ENCODE results near the gene GNG11.
"Not testable (repeated sequence)": the region's sequence is repeated elsewhere in the genome, so short reads cannot be mapped to it uniquely, and the experiment has no call there.

GNG11 gene

GRCh38 chr7:93921607-93922566 is at the start of gene GNG11:
Gene GNG11, plus strand, starts transcription at chr7:93921735. Its CDS starts 403 bp downstream, at chr7:93922138.
- DNase-seq (ENCODE audit: low read depth), result peak; percentile 68

- no peak for DNase-seq (ENCODE audit: low read depth)
These were observed 47.4 kb upstream of the GNG11 start for GRCh38 chr7:93873998-93874574.

GRCh38 chr7:93877742-93878141 is 43.8 kb upstream of the GNG11 start:
- no peak for DNase-seq (ENCODE audit: low read depth)

- no peak for DNase-seq (ENCODE audit: low read depth)
These were observed 42.2 kb upstream of the GNG11 start for GRCh38 chr7:93879356-93879755.

GRCh38 chr7:93882468-93882867 is 39.1 kb upstream of the GNG11 start:
- DNase-seq (ENCODE audit: low read depth), result no peak

- peak; percentile 36 for DNase-seq (ENCODE audit: low read depth)
These were observed 38.2 kb upstream of the GNG11 start for GRCh38 chr7:93883078-93883916.

- DNase-seq (ENCODE audit: low read depth), result no peak
These were observed 37.6 kb upstream of the GNG11 start for GRCh38 chr7:93883917-93884345.

- DNase-seq (ENCODE audit: low read depth), result no peak
These were observed 37.0 kb upstream of the GNG11 start for GRCh38 chr7:93884541-93884940.

GRCh38 chr7:93889261-93889660 is 32.3 kb upstream of the GNG11 start:
- DNase-seq (ENCODE audit: low read depth), result peak; percentile 82

- DNase-seq (ENCODE audit: low read depth), result peak; percentile 79
These were observed 31.5 kb upstream of the GNG11 start for GRCh38 chr7:93890041-93890463.

GRCh38 chr7:93890464-93891068 is 31.0 kb upstream of the GNG11 start, which contains the start of gene TFPI2:
Gene TFPI2, minus strand, starts transcription at chr7:93890753. Its CDS starts 75 bp downstream, at chr7:93890678.
- DNase-seq (ENCODE audit: low read depth), result peak; percentile 77

- DNase-seq (ENCODE audit: low read depth), result peak; percentile 23
These were observed 27.1 kb upstream of the GNG11 start for GRCh38 chr7:93894426-93894825.

- no peak for DNase-seq (ENCODE audit: low read depth)
These were observed 26.4 kb upstream of the GNG11 start for GRCh38 chr7:93894966-93895640.

GRCh38 chr7:93895859-93896600 is 25.5 kb upstream of the GNG11 start:
- DNase-seq (ENCODE audit: low read depth), result no peak

- no peak for DNase-seq (ENCODE audit: low read depth)
These were observed 23.9 kb upstream of the GNG11 start for GRCh38 chr7:93897680-93898079.

- DNase-seq (ENCODE audit: low read depth), result peak; percentile 66
These were observed 18.6 kb upstream of the GNG11 start for GRCh38 chr7:93902777-93903423.

GRCh38 chr7:93906267-93906666 is 15.3 kb upstream of the GNG11 start, which contains the start of gene GNGT1:
Gene GNGT1, plus strand, starts transcription at chr7:93906567. Its CDS starts 180 bp downstream, at chr7:93906747.
- no peak for DNase-seq (ENCODE audit: low read depth)

- peak; percentile 73 for DNase-seq (ENCODE audit: low read depth)
These were observed 11.2 kb upstream of the GNG11 start for GRCh38 chr7:93910076-93910994.

GRCh38 chr7:93911242-93911641 is 10.3 kb upstream of the GNG11 start:
- DNase-seq (ENCODE audit: low read depth), result not testable (repeated sequence)
